ENCODE measurements around the gene TRAF3IP3.

The TRAF3IP3 gene

GRCh38 chr1:209755926-209756614, at the start of gene TRAF3IP3:
TSS of gene TRAF3IP3 (plus strand) at chr1:209756053. CDS start at chr1:209760040, 3,987 bp downstream.
- FAIRE-seq (peak; percentile 100), DNase-seq (ENCODE audit: insufficient read length, low spot score) (peak; percentile 53)

GRCh38 chr1:209706622-209707021, 49.2 kb upstream of the TRAF3IP3 start:
- FAIRE-seq = no peak

GRCh38 chr1:209707308-209707707, 48.5 kb upstream of the TRAF3IP3 start:
- FAIRE-seq (no peak), DNase-seq (ENCODE audit: insufficient read length, low spot score) (no peak)

More at GRCh38 chr1:209706622-209707021, 49.2 kb upstream of the TRAF3IP3 start:
- DNase-seq (ENCODE audit: insufficient read length, low spot score) = no peak

- DNase-seq (ENCODE audit: insufficient read length, low spot score) (no peak), FAIRE-seq (no peak)
Observed at GRCh38 chr1:209708297-209708696, 47.6 kb upstream of the TRAF3IP3 start.

GRCh38 chr1:209710093-209710492, 45.8 kb upstream of the TRAF3IP3 start:
- DNase-seq (ENCODE audit: insufficient read length, low spot score) = no peak
- FAIRE-seq = peak; percentile 33

- DNase-seq (ENCODE audit: insufficient read length, low spot score) = no peak
- FAIRE-seq = no peak
Observed at GRCh38 chr1:209710847-209711246, 45.0 kb upstream of the TRAF3IP3 start.

- DNase-seq (ENCODE audit: insufficient read length, low spot score) (no peak), FAIRE-seq (no peak)
Observed at GRCh38 chr1:209714338-209714737, 41.5 kb upstream of the TRAF3IP3 start.

GRCh38 chr1:209715314-209715713, 40.5 kb upstream of the TRAF3IP3 start:
- FAIRE-seq (no peak), DNase-seq (ENCODE audit: insufficient read length, low spot score) (no peak)

- no peak for FAIRE-seq
- no peak for DNase-seq (ENCODE audit: insufficient read length, low spot score)
Observed at GRCh38 chr1:209717818-209718217, 38.0 kb upstream of the TRAF3IP3 start.

GRCh38 chr1:209720326-209720725, 35.5 kb upstream of the TRAF3IP3 start:
- DNase-seq (ENCODE audit: insufficient read length, low spot score) (no peak), FAIRE-seq (no peak)

- no peak for DNase-seq (ENCODE audit: insufficient read length, low spot score)
- FAIRE-seq = no peak
Observed at GRCh38 chr1:209720826-209721225, 35.0 kb upstream of the TRAF3IP3 start.

- DNase-seq (ENCODE audit: insufficient read length, low spot score) = no peak
- FAIRE-seq = no peak
Observed at GRCh38 chr1:209721323-209721722, 34.5 kb upstream of the TRAF3IP3 start.

GRCh38 chr1:209723265-209723664, 32.6 kb upstream of the TRAF3IP3 start:
- FAIRE-seq (no peak), DNase-seq (ENCODE audit: insufficient read length, low spot score) (no peak)

- FAIRE-seq = peak; percentile 79
- no peak for DNase-seq (ENCODE audit: insufficient read length, low spot score)
Observed at GRCh38 chr1:209723756-209724693, 31.8 kb upstream of the TRAF3IP3 start.

- DNase-seq (ENCODE audit: insufficient read length, low spot score) (no peak), FAIRE-seq (no peak)
Observed at GRCh38 chr1:209727286-209727685, 28.6 kb upstream of the TRAF3IP3 start.

GRCh38 chr1:209727785-209728184, 28.1 kb upstream of the TRAF3IP3 start:
- FAIRE-seq (no peak), DNase-seq (ENCODE audit: insufficient read length, low spot score) (no peak)

GRCh38 chr1:209728466-209728865, 27.4 kb upstream of the TRAF3IP3 start:
- no peak for FAIRE-seq
- no peak for DNase-seq (ENCODE audit: insufficient read length, low spot score)

- DNase-seq (ENCODE audit: insufficient read length, low spot score) = no peak
- FAIRE-seq = no peak
Observed at GRCh38 chr1:209729436-209729835, 26.4 kb upstream of the TRAF3IP3 start.

GRCh38 chr1:209732725-209733124, 23.1 kb upstream of the TRAF3IP3 start:
- FAIRE-seq (no peak), DNase-seq (ENCODE audit: insufficient read length, low spot score) (no peak)

- FAIRE-seq (no peak), DNase-seq (ENCODE audit: insufficient read length, low spot score) (no peak)
Observed at GRCh38 chr1:209733409-209734192, 22.3 kb upstream of the TRAF3IP3 start.
